ENCODE data around the gene JAKMIP1.
"Not testable (repeated sequence)": the region's sequence is repeated elsewhere in the genome, so short reads cannot be mapped to it uniquely, and the experiment has no call there.

GRCh38 chr4:5993346-5993745, 207.0 kb downstream of the JAKMIP1 start:
- not testable (repeated sequence) for TF ChIP-seq ZNF274 (IDR thresholded peaks at IDR 0.05; ENCODE audit: low read depth, low read length); YY1 (IDR thresholded peaks at IDR 0.05; ENCODE audit: insufficient read depth, insufficient read length)

All from NT2/D1 (cell line).